Osteoblast (primary cell): Measurements from ENCODE around the gene SPESP1. TPM values are rescaled to one million over a fixed set of nuclear protein-coding genes. Genes with fewer than 3 reads are reported as not detected.

Source experiments
- DNase-seq: peaks from one replicate; pipeline ENCODE4 v3.0.0; 2011; ENCODE audit warnings: low spot score, mixed read lengths; ENCODE audit not compliant: insufficient read length; ENCODE audit errors: missing footprints
- H2AFZ ChIP-seq: 2 replicates; pipeline ENCODE4 v1.6.0; 2011; ENCODE audit warnings: mild to moderate bottlenecking, low read length
- H3K27ac ChIP-seq: 2 replicates; pipeline ENCODE4 v1.5.1; 2011; ENCODE audit warnings: mild to moderate bottlenecking, low read depth, low read length, moderate library complexity
- H3K27me3 ChIP-seq: 2 replicates; pipeline ENCODE4 v1.6.0; 2012; ENCODE audit warnings: mild to moderate bottlenecking, control low read depth, inconsistent platforms, low read length, moderate library complexity; ENCODE audit not compliant: insufficient read depth
- H3K36me3 ChIP-seq: 2 replicates; pipeline ENCODE4 v1.5.1; 2011; ENCODE audit warnings: mild to moderate bottlenecking, low read length, control low read depth, moderate library complexity; ENCODE audit not compliant: insufficient read depth
- H3K4me1 ChIP-seq: 2 replicates; pipeline ENCODE4 v1.5.1; 2011; ENCODE audit warnings: mild to moderate bottlenecking, low read length, control low read depth, moderate library complexity; ENCODE audit not compliant: insufficient read depth
- H3K4me2 ChIP-seq: 2 replicates; pipeline ENCODE4 v1.6.0; 2011; ENCODE audit warnings: mild to moderate bottlenecking, low read length; ENCODE audit not compliant: insufficient read depth
- H3K4me3 ChIP-seq: fragments of 200-600 bp; sonication (generic); 3 replicates; pipeline ENCODE4 v1.5.1; 2012; ENCODE audit warnings: mild to moderate bottlenecking, low read length, inconsistent platforms; ENCODE audit not compliant: insufficient read depth
- H3K79me2 ChIP-seq: 2 replicates; pipeline ENCODE4 v1.6.0; 2012; ENCODE audit warnings: mild to moderate bottlenecking, low read length, control low read depth, inconsistent platforms; ENCODE audit not compliant: insufficient read depth
- H3K9me3 ChIP-seq: 2 replicates; pipeline ENCODE4 v1.5.1; 2011; ENCODE audit warnings: low read depth, low read length, control low read depth
- H4K20me1 ChIP-seq: 2 replicates; pipeline ENCODE4 v1.6.0; 2012; ENCODE audit warnings: mild to moderate bottlenecking, low read length, control low read depth; ENCODE audit not compliant: insufficient read depth
- CTCF ChIP-seq: IDR thresholded peaks from 2 replicates; pipeline ENCODE4 v1.5.1; 2011; ENCODE audit warnings: mild to moderate bottlenecking, low read depth, low read length, moderate library complexity; ENCODE audit errors: extremely low read depth
- total RNA-seq: library from RNA; depleted of rRNA; stranded (reverse); fragments of >200 nt; gene quantifications from 2 replicates; pipeline ENCODE4 v1.2.3, GENCODE V29; 2012

Gene SPESP1
- total RNA-seq, 1 donor, result 2.9 TPM

- H3K4me2 ChIP-seq, result no peak overlapping the region
- no peaks in the 10 kb centered on the region for H3K79me2 ChIP-seq
- TF ChIP-seq CTCF, result no peak
Measured at GRCh38 chr15:68986322-68986721, 56.0 kb downstream of the SPESP1 start.

GRCh38 chr15:68987120-68987519 lies 56.8 kb downstream of the SPESP1 start:
- H4K20me1 ChIP-seq, result no peaks in the 10 kb centered on the region
- H2AFZ ChIP-seq, result no peak overlapping the region
- H3K4me2 ChIP-seq, result no peak overlapping the region
- no peaks in the 10 kb centered on the region for H3K4me1 ChIP-seq
- H3K27ac ChIP-seq, result no peak overlapping the region
- DNase-seq, result no peak
- TF ChIP-seq CTCF, result no peak
- H3K36me3 ChIP-seq, result no peaks in the 10 kb centered on the region
- H3K79me2 ChIP-seq, result no peaks in the 10 kb centered on the region
- H3K9me3 ChIP-seq, result no peaks in the 10 kb centered on the region
- H3K27me3 ChIP-seq, result peaks cover 3% of the 10 kb centered on the region
- no peak overlapping the region for H3K4me3 ChIP-seq

More at GRCh38 chr15:68986322-68986721, 56.0 kb downstream of the SPESP1 start:
- H3K36me3 ChIP-seq, result no peaks in the 10 kb centered on the region
- no peak for DNase-seq
- H3K4me1 ChIP-seq, result no peaks in the 10 kb centered on the region
- H3K9me3 ChIP-seq, result no peaks in the 10 kb centered on the region
- no peaks in the 10 kb centered on the region for H4K20me1 ChIP-seq
- H3K4me3 ChIP-seq, result no peak overlapping the region
- no peak overlapping the region for H2AFZ ChIP-seq
- no peak overlapping the region for H3K27ac ChIP-seq
- peaks cover 4% of the 10 kb centered on the region for H3K27me3 ChIP-seq

- Histone ChIP-seq H4K20me1 (no peaks in the 10 kb centered on the region), H3K79me2 (no peaks in the 10 kb centered on the region), H3K36me3 (no peaks in the 10 kb centered on the region), H3K4me2 (no peak overlapping the region), H3K9me3 (no peaks in the 10 kb centered on the region), H3K4me1 (no peaks in the 10 kb centered on the region), H3K4me3 (no peak overlapping the region), H3K27me3 (peaks cover 3% of the 10 kb centered on the region), H3K27ac (no peak overlapping the region), H2AFZ (no peak overlapping the region)
- TF ChIP-seq CTCF, result no peak
- no peak for DNase-seq
Measured at GRCh38 chr15:68987676-68988075, 57.4 kb downstream of the SPESP1 start.

GRCh38 chr15:68989541-68990230 lies 59.4 kb downstream of the SPESP1 start:
- H3K27ac ChIP-seq, result no peak overlapping the region
- no peak for TF ChIP-seq CTCF
- H3K79me2 ChIP-seq, result no peaks in the 10 kb centered on the region

More at GRCh38 chr15:68989541-68990230, 59.4 kb downstream of the SPESP1 start:
- Histone ChIP-seq H2AFZ (no peak overlapping the region), H3K27me3 (no peaks in the 10 kb centered on the region), H4K20me1 (no peaks in the 10 kb centered on the region), H3K36me3 (no peaks in the 10 kb centered on the region), H3K4me2 (no peak overlapping the region), H3K4me1 (peaks cover 16% of the 10 kb centered on the region), H3K9me3 (no peaks in the 10 kb centered on the region), H3K4me3 (no peak overlapping the region)
- DNase-seq, result no peak
